Heart left ventricle (tissue), 16 donors: Measurements from ENCODE around the gene NUP133. TPM values are rescaled to one million over a fixed set of nuclear protein-coding genes. Genes with fewer than 3 reads are reported as not detected.
A peak's percentile ranks its signal among the peaks of the same experiment; 100 is the strongest.

Experiments
- ATAC-seq, 4 donors: fragments of 200-7000 bp; cut with Tn5 transposase; one replicate each; pipeline ENCODE4 v1.9.1; 2020 to 2022; ENCODE audit warnings: moderate library complexity in 4 of 4, mild to moderate bottlenecking in 3 of 4, moderate number of reproducible peaks in 1 of 4
- DNase-seq, 5 donors: peaks; one replicate each; pipeline ENCODE4 v3.0.0-alpha.2; 2020
- H3K27ac ChIP-seq, 12 donors: fragments of 200-600 bp; sonication (generic) in 4 of 12; one replicate each; pipeline versions ENCODE4 v1.5.0 to v1.8.0; 2016 to 2022; ENCODE audit warnings: mild to moderate bottlenecking in 2 of 12
- H3K27me3 ChIP-seq, 9 donors: fragments of 200-600 bp; sonication (generic) in 2 of 9; one replicate each; pipeline versions ENCODE4 v1.5.1 to v1.8.0; 2016 to 2022; ENCODE audit warnings: mild to moderate bottlenecking in 3 of 9
- H3K36me3 ChIP-seq, 9 donors: fragments of 200-600 bp; sonication (generic) in 2 of 9; one replicate each; pipeline versions ENCODE4 v1.5.0 to v1.8.0; 2018 to 2022; ENCODE audit warnings: mild to moderate bottlenecking in 2 of 9
- H3K4me1 ChIP-seq, 12 donors: fragments of 200-600 bp; sonication (generic) in 4 of 12; one replicate each; pipeline versions ENCODE4 v1.5.0 to v1.8.0; 2016 to 2022; ENCODE audit warnings: mild to moderate bottlenecking in 3 of 12
- H3K4me3 ChIP-seq, 12 donors: fragments of 200-600 bp; sonication (generic) in 4 of 12; one replicate each; pipeline versions ENCODE4 v1.5.0 to v1.8.0; 2017 to 2022; ENCODE audit warnings: mild to moderate bottlenecking in 9 of 12, moderate library complexity in 4 of 12
- H3K9me3 ChIP-seq, 12 donors: fragments of 200-600 bp; sonication (generic) in 4 of 12; one replicate each; pipeline versions ENCODE4 v1.5.0 to v1.8.0; 2016 to 2022; ENCODE audit warnings: mild to moderate bottlenecking in 1 of 12
- CTCF ChIP-seq, 12 donors: fragments of 200-600 bp; sonication (generic) in 4 of 12; IDR thresholded peaks; one replicate each; pipeline versions ENCODE4 v1.5.0 to v1.8.0; 2018 to 2022; ENCODE audit warnings: antibody characterized with exemption in 12 of 12, mild to moderate bottlenecking in 5 of 12
- POLR2A ChIP-seq, 2 donors: fragments of 450-650 bp; IDR thresholded peaks; one replicate each; pipeline ENCODE4 v1.6.1; 2017; ENCODE audit warnings: antibody characterized with exemption in 2 of 2, mild to moderate bottlenecking in 2 of 2, moderate library complexity in 2 of 2
- WGBS, 4 donors: extraction: QIAGEN DNeasy Blood & Tissue Kit in 2 of 4; methylation state at CpG; one replicate each; pipeline versions ENCODE4 v1.1.5 to v1.1.7; 2013 to 2018; 5-methylcytosine and 5-hydroxymethylcytosine counted together
- intact Hi-C, 10 donors: fragments of 100-400 bp; cut with DNase I; formaldehyde crosslinking; loops; one replicate each; pipeline versions ENCODE4 v1.11.1 to v1.14.2; 2022
- polyA plus RNA-seq, 2 donors: library from polyadenylated mRNA; stranded (reverse); fragments of 200-250 nt; gene quantifications; one replicate each; pipeline ENCODE4 v1.2.3, GENCODE V29; 2013
- total RNA-seq, 9 donors: library from RNA; depleted of rRNA in 2 of 9; stranded (reverse); fragments of >200 nt in 2 of 9; fragmentation: NEBNext Ultra II Directional in 3 of 9; extraction: Animal tissue kit (Norgen Biotek cat#: 25700) in 3 of 9; gene quantifications; one replicate each; pipeline versions ENCODE4 v1.1.0 to v1.2.4, GENCODE V29; 2016 to 2023
- donor health status: ischemic (EF 13 %, LVEDD 7.1; RV severe dilation, severe dysfunction).
- donor health status: healthy with polysubstance abuse.
- donor health status: DM: no; HTN: yes; CAD: no.
- donor health status: DM: no; HTN: no; CAD: no.
- donor health status: ischemic (EF 25% LVEDD 6.9; RV normal size, moderate dysfunction).
- donor health status: ischemic (EF 25% LVEDD 5.7; RV mildly dilated, moderate dysfunction).
- donor health status: healthy.
- donor health status: DM: yes; HTN: yes; CAD: no.
- donor health status: ischemic (EF 35%, LVEDD 5.7; RV mildly dilated, moderate dysfunction).
- donor health status: nonischemic (EF 11% LVEDD 7.7; RV severe dilation, severe dysfunction).
- donor health status: DM: yes; HTN: yes; CAD: no.
- donor health status: PGD.
- donor health status: ischemic (EF 29% LVEDD 5.4; RV normal size, mild dysfunction).
- donor health status: nonischemic (EF 23%, LVEDD 6.1; RV moderate dilation, normal function).

NUP133 gene
- total and polyA plus RNA-seq, 11 donors = 8.0 to 37.3 (median 28.6) TPM

GRCh38 chr1:229461032-229461668, 47.0 kb downstream of the NUP133 start:
- peaks cover 0 to 100% (median 99%) of the 10 kb centered on the region in 9 donors for H3K36me3 ChIP-seq
- TF ChIP-seq POLR2A (IDR thresholded peaks at IDR 0.05) (no peak), CTCF (IDR thresholded peaks at IDR 0.05) (no peak)
- no peaks in the 10 kb centered on the region for H3K9me3 ChIP-seq
- H3K4me3 ChIP-seq = no peak overlapping the region
- no peaks in the 10 kb centered on the region for H3K27me3 ChIP-seq
- peak; percentile 89 to 96 (median 92) for ATAC-seq
- H3K4me1 ChIP-seq = peaks cover 0 to 14% (median 0%) of the 10 kb centered on the region in 12 donors
- WGBS, 4 donors = 63 to 75% (median 68%) methylated on average over 6 to 7 of the region's 7 CpGs
- intact Hi-C loops = no loop called here
- peak in 4 of 5 donors; percentile 49 to 78 (median 60) for DNase-seq
- H3K27ac ChIP-seq = peak overlapping the region in 10 of 12 donors; percentile 3 to 73 (median 52)

- Histone ChIP-seq H3K36me3 (peaks cover 0 to 100% (median 98%) of the 10 kb centered on the region in 9 donors), H3K9me3 (no peaks in the 10 kb centered on the region), H3K27ac (no peak overlapping the region), H3K4me1 (peaks cover 0 to 14% (median 0%) of the 10 kb centered on the region in 12 donors), H3K4me3 (no peak overlapping the region), H3K27me3 (no peaks in the 10 kb centered on the region)
- 95 to 99% (median 97%) methylated on average over 3 of the region's 3 CpGs for WGBS, 4 donors
- DNase-seq = no peak
- ATAC-seq = no peak
- intact Hi-C loops = no loop called here
- no peak for TF ChIP-seq POLR2A (IDR thresholded peaks at IDR 0.05)
- TF ChIP-seq CTCF (IDR thresholded peaks at IDR 0.05) = no peak
These were observed 48.3 kb downstream of the NUP133 start for GRCh38 chr1:229459815-229460214.

- no peak for ATAC-seq
- Histone ChIP-seq H3K36me3 (peaks cover 0 to 98% (median 88%) of the 10 kb centered on the region in 9 donors), H3K4me1 (peaks cover 0 to 14% (median 0%) of the 10 kb centered on the region in 12 donors), H3K9me3 (no peaks in the 10 kb centered on the region), H3K27me3 (no peaks in the 10 kb centered on the region), H3K4me3 (no peak overlapping the region), H3K27ac (no peak overlapping the region)
- intact Hi-C loops = no loop called here
- WGBS, 4 donors = 85 to 94% (median 90%) methylated on average over 4 of the region's 4 CpGs
- DNase-seq = no peak
- TF ChIP-seq POLR2A (IDR thresholded peaks at IDR 0.05) = no peak
These were observed 50.7 kb downstream of the NUP133 start for GRCh38 chr1:229457436-229457835.

- TF ChIP-seq POLR2A (IDR thresholded peaks at IDR 0.05) (no peak), CTCF (IDR thresholded peaks at IDR 0.05) (no peak)
- Histone ChIP-seq H3K27me3 (no peaks in the 10 kb centered on the region), H3K27ac (no peak overlapping the region), H3K9me3 (no peaks in the 10 kb centered on the region), H3K36me3 (peaks cover 0 to 98% (median 88%) of the 10 kb centered on the region in 9 donors), H3K4me3 (no peak overlapping the region), H3K4me1 (peaks cover 0 to 6% (median 0%) of the 10 kb centered on the region in 12 donors)
- ATAC-seq = no peak
- intact Hi-C loops = no loop called here
- DNase-seq = no peak
- WGBS, 4 donors = 76 to 89% (median 78%) methylated on average over 3 of the region's 3 CpGs
These were observed 52.1 kb downstream of the NUP133 start for GRCh38 chr1:229456016-229456415.
